ENCODE results near the gene SLC16A12.
"Not testable (repeated sequence)": the region's sequence is repeated elsewhere in the genome, so short reads cannot be mapped to it uniquely, and the experiment has no call there.

Gene SLC16A12

GRCh38 chr10:89414879-89415821 lies 120.2 kb downstream of the SLC16A12 start:
- peak; percentile 30 for DNase-seq (ENCODE audit: low spot score)

- peak; percentile 59 for DNase-seq (ENCODE audit: low spot score)
These were observed 121.1 kb downstream of the SLC16A12 start, which contains the start of gene IFIT5 for GRCh38 chr10:89414146-89414878. Gene IFIT5 (plus strand): TSS chr10:89414568. CDS start chr10:89414799, 231 bp downstream.

- no peak for DNase-seq (ENCODE audit: low spot score)
These were observed 121.9 kb downstream of the SLC16A12 start for GRCh38 chr10:89413398-89413912.

GRCh38 chr10:89412276-89412675 lies 123.1 kb downstream of the SLC16A12 start:
- not testable (repeated sequence) for DNase-seq (ENCODE audit: low spot score)

- DNase-seq (ENCODE audit: low spot score), result not testable (repeated sequence)
These were observed 124.3 kb downstream of the SLC16A12 start for GRCh38 chr10:89411135-89411534.

- not testable (repeated sequence) for DNase-seq (ENCODE audit: low spot score)
These were observed 124.8 kb downstream of the SLC16A12 start for GRCh38 chr10:89410551-89410950.

GRCh38 chr10:89409282-89409681 lies 126.1 kb downstream of the SLC16A12 start:
- not testable (repeated sequence) for DNase-seq (ENCODE audit: low spot score)

GRCh38 chr10:89407792-89408191 lies 127.6 kb downstream of the SLC16A12 start:
- DNase-seq (ENCODE audit: low spot score), result not testable (repeated sequence)

GRCh38 chr10:89406178-89406577 lies 129.2 kb downstream of the SLC16A12 start:
- DNase-seq (ENCODE audit: low spot score), result not testable (repeated sequence)

GRCh38 chr10:89404104-89405047 lies 131.0 kb downstream of the SLC16A12 start:
- DNase-seq (ENCODE audit: low spot score), result no peak

GRCh38 chr10:89403043-89403442 lies 132.4 kb downstream of the SLC16A12 start:
- no peak for DNase-seq (ENCODE audit: low spot score)

GRCh38 chr10:89399956-89400355 lies 135.4 kb downstream of the SLC16A12 start:
- no peak for DNase-seq (ENCODE audit: low spot score)

- DNase-seq (ENCODE audit: low spot score), result no peak
These were observed 137.2 kb downstream of the SLC16A12 start for GRCh38 chr10:89398003-89398749.

- no peak for DNase-seq (ENCODE audit: low spot score)
These were observed 140.3 kb downstream of the SLC16A12 start for GRCh38 chr10:89395141-89395540.

GRCh38 chr10:89393898-89394297 lies 141.5 kb downstream of the SLC16A12 start:
- no peak for DNase-seq (ENCODE audit: low spot score)

- DNase-seq (ENCODE audit: low spot score), result no peak
These were observed 142.4 kb downstream of the SLC16A12 start for GRCh38 chr10:89392974-89393373.

GRCh38 chr10:89391907-89392756 lies 143.3 kb downstream of the SLC16A12 start, which contains the start of gene IFIT1:
Gene IFIT1 (plus strand): TSS chr10:89392623. CDS start chr10:89392713, 90 bp downstream.
- DNase-seq (ENCODE audit: low spot score), result peak; percentile 74

- DNase-seq (ENCODE audit: low spot score), result not testable (repeated sequence)
These were observed 144.2 kb downstream of the SLC16A12 start for GRCh38 chr10:89391226-89391576.

- DNase-seq (ENCODE audit: low spot score), result no peak
These were observed 144.7 kb downstream of the SLC16A12 start for GRCh38 chr10:89390476-89391225.

Data from kidney capillary endothelial cell (primary cell).